Mammary microvascular endothelial cell (primary cell): ENCODE data around the gene TSPAN2. TPM values are rescaled to one million over a fixed set of nuclear protein-coding genes. Genes with fewer than 3 reads are reported as not detected.

ENCODE experiments used
- total RNA-seq: library from RNA; depleted of rRNA; stranded (reverse); fragments of >200 nt; gene quantifications from 2 replicates; pipeline ENCODE4 v1.2.3, GENCODE V29; 2015

Gene TSPAN2
- 0.44 and 0.73 TPM in 2 replicates for total RNA-seq

DNA sequence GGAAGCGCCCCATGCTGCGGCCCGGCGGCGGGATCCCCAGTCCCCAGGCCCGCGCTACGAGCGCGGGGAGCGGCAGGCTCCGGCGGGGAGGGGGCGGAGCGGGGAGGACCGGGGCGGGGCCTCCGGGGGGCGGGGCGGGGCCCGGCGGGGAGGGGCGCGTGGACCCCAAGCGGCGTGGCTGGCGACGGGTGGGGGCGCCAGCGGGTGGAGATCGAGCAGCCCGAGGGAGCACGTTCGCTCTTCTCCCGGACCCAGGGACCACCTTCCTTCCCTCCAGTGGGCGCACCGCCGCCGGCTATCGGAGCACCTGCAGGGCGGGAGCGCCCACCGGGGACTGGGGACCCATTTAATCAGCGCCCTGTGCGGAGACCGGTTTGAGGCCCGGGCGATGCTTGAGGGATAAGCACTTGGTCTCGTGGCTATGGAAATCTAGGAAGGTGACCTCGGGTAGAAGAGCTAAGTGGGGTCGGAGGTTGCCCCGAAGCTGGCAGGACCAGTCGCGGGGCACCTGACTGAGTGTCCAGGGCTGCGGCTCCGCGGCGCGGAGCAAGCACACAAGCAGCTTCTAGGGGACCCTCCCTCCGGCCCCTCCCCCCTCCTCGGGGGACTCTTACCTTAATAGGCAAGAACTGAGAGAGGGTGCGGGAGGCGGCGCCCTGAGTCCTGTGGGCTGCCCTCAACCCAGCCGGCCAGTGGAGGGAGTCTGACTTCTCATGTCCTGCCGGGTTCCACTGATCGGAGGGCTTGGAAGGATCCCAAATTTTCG, at the start of gene TSPAN2:
Gene TSPAN2, minus strand, starts transcription at position 84 of the 766 bp plus-strand sequence. Its CDS starts 71 bp downstream, at position 13.

DNA sequence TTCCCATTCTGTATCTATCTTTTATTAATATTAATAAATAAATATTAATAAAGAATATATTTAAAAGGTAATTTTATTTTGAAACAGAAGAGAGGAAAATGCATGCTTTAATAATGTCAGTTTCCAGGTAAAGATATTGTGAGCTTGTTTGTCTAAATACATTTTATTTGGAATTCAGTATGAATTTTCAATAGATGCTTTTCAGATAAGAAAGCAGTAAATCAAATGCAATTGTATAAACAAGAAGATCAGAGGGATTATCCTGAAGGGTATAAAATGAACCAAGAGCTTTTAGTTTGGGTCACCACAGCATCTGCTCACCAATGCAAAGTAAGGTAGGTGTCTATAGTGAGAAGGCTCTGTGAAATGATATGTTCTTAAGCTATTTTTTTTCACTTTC, 59.8 kb downstream of the TSPAN2 start, which contains the start of gene TSHB:
Gene TSHB, plus strand, starts transcription at position 301 of the 400 bp plus-strand sequence. CDS start 3,537 bp downstream, outside the sequence.

Other genes with a start within 250 kb of the TSPAN2 start
- not detected in 2 replicates for gene SYCP1, start 234.6 kb downstream of the TSPAN2 start, total RNA-seq
- gene TSHB, start 59.7 kb downstream of the TSPAN2 start, total RNA-seq, result not detected in 2 replicates
- gene NGF, start 248.7 kb upstream of the TSPAN2 start, total RNA-seq, result not detected in 2 replicates